H1 (cell line): ENCODE results near the gene PLXNA4. TPM values are rescaled to one million over a fixed set of nuclear protein-coding genes. Genes with fewer than 3 reads are reported as not detected.

Source experiments
- CTCF ChIA-PET: fragments of 300-600 bp; sonication (Branson Sonifier 250); formaldehyde crosslinking; loops from one replicate; lab custom pipeline; 2021; ENCODE audit not compliant: partially characterized antibody; lab: Charles Lee
- POLR2A ChIA-PET: fragments of 300-600 bp; sonication (Branson Sonifier 250); formaldehyde crosslinking; loops from one replicate; lab custom pipeline; 2021; ENCODE audit warnings: inconsistent platforms; ENCODE audit not compliant: partially characterized antibody; lab: Charles Lee
- DNase-seq, 2 experiments: peaks; one replicate each; pipeline versions ENCODE4 v3.0.0 to v3.0.0-alpha.2; 2010 to 2022; ENCODE audit warnings: low spot score in 2 of 2, low read depth in 1 of 2, mixed read lengths in 1 of 2
- FAIRE-seq: peaks from 2 replicates; lab custom pipeline; 2011; peaks lifted over from hg19 to GRCh38; lab: Jason Lieb, UNC
- H2AFZ ChIP-seq: 2 replicates; pipeline ENCODE4 v1.8.1; 2012; ENCODE audit warnings: low read length, inconsistent platforms
- H2AK5ac ChIP-seq: 2 replicates; pipeline ENCODE4 v1.6.1; 2013; ENCODE audit warnings: low read depth, low read length
- H2BK120ac ChIP-seq: replicated peaks from 2 replicates; pipeline ENCODE3; 2013; ENCODE audit warnings: low read depth, low read length, inconsistent platforms
- H2BK12ac ChIP-seq: 2 replicates; pipeline ENCODE4 v1.6.1; 2013; ENCODE audit warnings: low read depth, low read length
- H2BK15ac ChIP-seq: 2 replicates; pipeline ENCODE4 v1.6.1; 2013; ENCODE audit warnings: low read length
- H2BK20ac ChIP-seq: 2 replicates; pipeline ENCODE4 v1.6.1; 2013; ENCODE audit warnings: low read length
- H2BK5ac ChIP-seq: 2 replicates; pipeline ENCODE4 v1.6.1; 2013; ENCODE audit warnings: low read depth, low read length
- H3K14ac ChIP-seq: 2 replicates; pipeline ENCODE4 v1.6.1; 2013; ENCODE audit warnings: inconsistent platforms; ENCODE audit not compliant: insufficient read length
- H3K18ac ChIP-seq: 2 replicates; pipeline ENCODE4 v1.6.1; 2013; ENCODE audit warnings: low read length; ENCODE audit errors: extremely low read depth
- H3K23ac ChIP-seq: 2 replicates; pipeline ENCODE4 v1.6.1; 2013; ENCODE audit warnings: inconsistent platforms; ENCODE audit not compliant: insufficient read length
- H3K23me2 ChIP-seq: 2 replicates; pipeline ENCODE4 v1.6.1; 2013; ENCODE audit warnings: low read depth, low read length
- H3K27ac ChIP-seq: 2 replicates; pipeline ENCODE4 v1.6.1; 2011; ENCODE audit warnings: low read depth, low read length, inconsistent platforms
- H3K27me3 ChIP-seq, 4 experiments: replicated peaks in 1 of 4; 1 replicate in 1 of 4; 2 replicates in 3 of 4; pipeline versions ENCODE4 v1.6.1 to v1.8.1; 2011 to 2013; ENCODE audit warnings: low read length in 3 of 4, mild to moderate bottlenecking in 3 of 4, inconsistent platforms in 2 of 4, mixed read lengths in 2 of 4, moderate library complexity in 1 of 4; ENCODE audit not compliant: control insufficient read depth in 3 of 4, insufficient read depth in 3 of 4; ENCODE audit errors: extremely low read depth in 1 of 4
- H3K36me3 ChIP-seq, 4 experiments: 2 replicates each; pipeline versions ENCODE4 v1.6.1 to v1.8.1; 2011 to 2013; ENCODE audit warnings: mild to moderate bottlenecking in 4 of 4, low read length in 3 of 4, moderate library complexity in 2 of 4, control low read depth in 1 of 4, inconsistent platforms in 1 of 4; ENCODE audit not compliant: insufficient read depth in 4 of 4, control insufficient read depth in 2 of 4
- H3K4ac ChIP-seq: replicated peaks from 2 replicates; pipeline ENCODE3; 2013; ENCODE audit warnings: low read length, low read depth, mixed read lengths, inconsistent platforms; ENCODE audit not compliant: insufficient read length
- H3K4me1 ChIP-seq, 4 experiments: replicated peaks in 1 of 4; 1 replicate in 1 of 4; 2 replicates in 3 of 4; pipeline versions ENCODE4 v1.6.1 to v1.8.1; 2011 to 2013; ENCODE audit warnings: low read length in 3 of 4, inconsistent platforms in 2 of 4, mixed read lengths in 1 of 4; ENCODE audit not compliant: insufficient read depth in 4 of 4, control insufficient read depth in 3 of 4
- H3K4me2 ChIP-seq, 2 experiments: 2 replicates each; pipeline versions ENCODE4 v1.6.1 to v1.8.1; 2011 to 2013; ENCODE audit warnings: low read depth in 2 of 2, low read length in 2 of 2, control low read depth in 1 of 2, inconsistent platforms in 1 of 2, mild to moderate bottlenecking in 1 of 2; ENCODE audit not compliant: insufficient read depth in 1 of 2
- H3K4me3 ChIP-seq, 4 experiments: fragments of 200-600, 300-600 bp in 1 of 4; sonication (generic), shearing (Covaris generic), sonication (Bioruptor Twin) in 1 of 4; 2 replicates each; pipeline versions ENCODE4 v1.5.1 to v1.8.1; 2011 to 2016; ENCODE audit warnings: low read length in 4 of 4, low read depth in 3 of 4, control low read depth in 2 of 4, inconsistent platforms in 2 of 4, mild to moderate bottlenecking in 2 of 4, mixed read lengths in 1 of 4, moderate library complexity in 1 of 4; ENCODE audit not compliant: insufficient read depth in 2 of 4; ENCODE audit errors: extremely low read depth in 1 of 4
- H3K56ac ChIP-seq: replicated peaks from 2 replicates; pipeline ENCODE3; 2013; ENCODE audit warnings: low read depth, mild to moderate bottlenecking, mixed read lengths, low read length, inconsistent platforms; ENCODE audit not compliant: insufficient read length
- H3K79me1 ChIP-seq: 2 replicates; pipeline ENCODE4 v1.6.1; 2013; ENCODE audit warnings: low read depth, low read length, control low read depth
- H3K79me2 ChIP-seq, 2 experiments: 2 replicates each; pipeline versions ENCODE4 v1.6.1 to v1.8.1; 2012 to 2013; ENCODE audit warnings: low read length in 2 of 2, mild to moderate bottlenecking in 2 of 2, inconsistent platforms in 1 of 2; ENCODE audit not compliant: insufficient read depth in 2 of 2, control insufficient read depth in 1 of 2
- H3K9ac ChIP-seq, 4 experiments: replicated peaks in 1 of 4; 1 replicate in 1 of 4; 2 replicates in 3 of 4; pipeline versions ENCODE4 v1.6.1 to v1.8.1; 2011 to 2013; ENCODE audit warnings: low read depth in 3 of 4, low read length in 3 of 4, control low read depth in 2 of 4, mild to moderate bottlenecking in 2 of 4, moderate library complexity in 2 of 4, inconsistent platforms in 1 of 4; ENCODE audit errors: extremely low read depth in 1 of 4
- H3K9me3 ChIP-seq, 2 experiments: 2 replicates each; pipeline versions ENCODE4 v1.6.1 to v1.8.1; 2012 to 2013; ENCODE audit warnings: mild to moderate bottlenecking in 2 of 2, moderate library complexity in 2 of 2, control low read depth in 1 of 2, inconsistent platforms in 1 of 2, low read depth in 1 of 2, low read length in 1 of 2, mixed read lengths in 1 of 2; ENCODE audit not compliant: insufficient read depth in 2 of 2
- H4K20me1 ChIP-seq, 2 experiments: replicated peaks in 1 of 2; 2 replicates each; pipeline versions ENCODE3 to v1.8.1; 2011 to 2013; ENCODE audit warnings: inconsistent platforms in 2 of 2, low read length in 2 of 2, mild to moderate bottlenecking in 1 of 2; ENCODE audit not compliant: insufficient read depth in 2 of 2, control insufficient read depth in 1 of 2
- H4K5ac ChIP-seq: 2 replicates; pipeline ENCODE4 v1.6.1; 2013; ENCODE audit warnings: low read length, low read depth, mixed read lengths, inconsistent platforms; ENCODE audit not compliant: insufficient read length
- H4K8ac ChIP-seq: 2 replicates; pipeline ENCODE4 v1.8.0; 2013; ENCODE audit warnings: mild to moderate bottlenecking, moderate library complexity, low read length, inconsistent platforms; ENCODE audit not compliant: insufficient read depth; ENCODE audit errors: extremely low read depth
- H4K91ac ChIP-seq: replicated peaks from 2 replicates; pipeline ENCODE3; 2013; ENCODE audit warnings: low read length, mixed read lengths, inconsistent platforms; ENCODE audit not compliant: insufficient read length
- ASH2L ChIP-seq: fragments of 200-600, 300-600 bp; sonication (generic); IDR thresholded peaks from one replicate; pipeline ENCODE4 v1.7.1; 2017; ENCODE audit warnings: low read length
- CBX5 ChIP-seq: fragments of 300-800, 300-1000 bp; sonication (generic); IDR thresholded peaks from 2 replicates; pipeline ENCODE4 v1.7.1; 2016; ENCODE audit warnings: antibody characterized with exemption, low read length, low read depth
- CHD1 ChIP-seq: IDR thresholded peaks from 2 replicates; pipeline ENCODE4 v1.6.1; 2012; ENCODE audit warnings: low read depth, low read length, improper control_type of control experiment
- EGR1 ChIP-seq: IDR thresholded peaks from 2 replicates; pipeline ENCODE4 v1.6.1; 2011; ENCODE audit warnings: low read depth, low read length, borderline replicate concordance
- GABPA ChIP-seq: IDR thresholded peaks from 2 replicates; pipeline ENCODE4 v1.6.1; 2011; ENCODE audit warnings: mild to moderate bottlenecking, low read length, moderate library complexity, borderline replicate concordance; ENCODE audit not compliant: insufficient read depth
- JUND ChIP-seq: IDR thresholded peaks from 2 replicates; pipeline ENCODE4 v1.6.1; 2011; ENCODE audit warnings: mild to moderate bottlenecking, improper control_type of control experiment, low read length
- POLR2A ChIP-seq, 2 experiments: IDR thresholded peaks; 1 replicate in 1 of 2; 2 replicates in 1 of 2; pipeline ENCODE4 v1.6.1; 2011; ENCODE audit warnings: low read depth in 2 of 2, low read length in 2 of 2, mild to moderate bottlenecking in 2 of 2; ENCODE audit errors: control extremely low read depth in 1 of 2
- SAP30 ChIP-seq: fragments of 300-600 bp; sonication (generic); IDR thresholded peaks from 2 replicates; pipeline ENCODE4 v1.7.1; 2012; ENCODE audit warnings: low read length, moderate library complexity, mild to moderate bottlenecking, inconsistent platforms; ENCODE audit not compliant: insufficient read depth, insufficient replicate concordance
- SIN3A ChIP-seq, 2 experiments: IDR thresholded peaks in 1 of 2; conservative IDR thresholded peaks in 1 of 2; 2 replicates each; pipeline ENCODE4 v1.6.1; 2011 to 2012; ENCODE audit warnings: low read length in 2 of 2, improper control_type of control experiment in 1 of 2, low read depth in 1 of 2, mild to moderate bottlenecking in 1 of 2
- SIX5 ChIP-seq: IDR thresholded peaks from 2 replicates; pipeline ENCODE4 v1.6.1; 2011; ENCODE audit warnings: mild to moderate bottlenecking, low read depth, low read length
- TAF1 ChIP-seq: IDR thresholded peaks from 2 replicates; pipeline ENCODE4 v1.6.1; 2011; ENCODE audit warnings: mild to moderate bottlenecking, low read depth, low read length
- YY1 ChIP-seq: IDR thresholded peaks from 2 replicates; pipeline ENCODE4 v1.6.1; 2011; ENCODE audit warnings: low read depth, mild to moderate bottlenecking, low read length
- ZNF274 ChIP-seq: IDR thresholded peaks from 2 replicates; pipeline ENCODE4 v1.7.0; 2012; ENCODE audit warnings: low read length, borderline replicate concordance; ENCODE audit errors: extremely low read depth
- WGBS, 2 experiments: shearing (Covaris generic) in 1 of 2; methylation state at CpG; one replicate each; pipeline versions ENCODE4 v1.1.6 to v1.1.7; 2013 to 2015; ENCODE audit warnings: low lambda C conversion rate in 2 of 2, mixed read lengths in 2 of 2, inconsistent platforms in 1 of 2, low coverage in 1 of 2, missing lambda C conversion rate in 1 of 2; ENCODE audit not compliant: insufficient replicate concordance in 2 of 2, insufficient coverage in 1 of 2, insufficient read length in 1 of 2; ENCODE audit errors: extremely low coverage in 1 of 2, missing lambda C conversion rate in 1 of 2; 5-methylcytosine and 5-hydroxymethylcytosine counted together
- polyA plus RNA-seq, 7 experiments: library from polyadenylated mRNA; depleted of rRNA in 3 of 7; stranded (reverse) in 5 of 7; unstranded in 2 of 7; fragments of >200 nt in 5 of 7; fragments of 200-250 nt in 2 of 7; gene quantifications; 1 replicate in 5 of 7; 2 replicates in 1 of 7; 4 replicates in 1 of 7; pipeline versions ENCODE4 v1.2.1 to v1.2.3, GENCODE V29; 2011 to 2013; ENCODE audit warnings: missing spikeins in 2 of 7, mixed read lengths in 2 of 7
- total RNA-seq: library from RNA; stranded (reverse); fragmentation: NEBNext Ultra II Directional; extraction: Animal tissue kit (Norgen Biotek cat#: 25700); gene quantifications from 2 replicates; pipeline ENCODE4 v1.2.1, GENCODE V29; 2021

The PLXNA4 gene
- total and polyA plus RNA-seq, 2 of the 8 experiments (the other 6 are each of a cell fraction or from before 2014, with no cell fraction given): 0.76 to 0.79 TPM

- Histone ChIP-seq H2BK12ac (peak overlapping the region; percentile 17; the same call in 1 of the 2 replicates), H2BK15ac (peak overlapping the region; percentile 61; the same call in 1 of the 2 replicates), H3K36me3 (no peaks in the 10 kb centered on the region; a peak in 1 of 8 replicates), H2AFZ (no peak overlapping the region), H4K20me1 (no peaks in the 10 kb centered on the region), H3K9me3 (peaks cover 0 to 8% of the 10 kb centered on the region in 2 experiments; a peak in 1 of 4 replicates), H3K4ac (no peak overlapping the region), H3K23ac (no peak overlapping the region), H2BK5ac (no peak overlapping the region), H3K27me3 (no peaks in the 10 kb centered on the region), H3K9ac (0 out of 7 replicates have a peak overlapping the region, but pooled peaks of 1 of the 4 experiments have one; percentile 28), H3K56ac (no peak overlapping the region), H3K27ac (no peak overlapping the region), H3K18ac (no peak overlapping the region)
- TF ChIP-seq YY1 (no peak), EGR1 (no peak), SIN3A (conservative IDR thresholded peaks at IDR 0.05 in 1 of 2, IDR thresholded peaks at IDR 0.05 in 1 of 2; ENCODE audit: low read depth in 1 of 2, low read length in 2 of 2) (no peak), GABPA (no peak), CHD1 (no peak), CBX5 (no peak), JUND (no peak), ASH2L (no peak), SAP30 (no peak), ZNF274 (no peak), POLR2A (IDR thresholded peaks at IDR 0.05; ENCODE audit: control extremely low read depth in 1 of 2, low read depth in 2 of 2, low read length in 2 of 2) (no peak), SIX5 (no peak), TAF1 (no peak)
- TF ChIP-seq, all 59 proteins: peak for 0
- peak overlapping the region; percentile 23; the same call in 1 of the 2 replicates for H2BK20ac ChIP-seq
- no peak for FAIRE-seq
- H3K79me2 ChIP-seq: no peaks in the 10 kb centered on the region
- ChIA-PET POLR2A (no interaction called here), CTCF (interaction anchor here (0.5 kb wide), 1 partner anchor 70 kb away, joined by 5 read pairs; no protein-coding TSS in a partner anchor)
- H2AK5ac ChIP-seq: no peak overlapping the region
- no peaks in the 10 kb centered on the region for H3K79me1 ChIP-seq
- H2BK120ac ChIP-seq: no peak overlapping the region
- peaks cover 3 to 14% (median 8%) of the 10 kb centered on the region in 4 experiments for H3K4me1 ChIP-seq
- DNase-seq: no peak
- no peak overlapping the region for H3K14ac ChIP-seq
- H3K4me3 ChIP-seq: no peak overlapping the region
- no peak overlapping the region for H3K4me2 ChIP-seq
- H4K5ac ChIP-seq: no peak overlapping the region
- no peak overlapping the region; the same call in 1 of the 2 replicates for H4K8ac ChIP-seq
- H4K91ac ChIP-seq: no peak overlapping the region
- H3K23me2 ChIP-seq: no peaks in the 10 kb centered on the region; the same call in 1 of the 2 replicates
- WGBS, 2 experiments: 95% methylated on average over 9 of the region's 9 CpGs; no CpG with 5 or more reads in 1 of the 2 experiments
These were observed 394.2 kb downstream of the PLXNA4 start for GRCh38 chr7:132181946-132182685.
